Fibroblast of lung (primary cell): Measurements from ENCODE around the gene EML1.

Experiments used
- EZH2 ChIP-seq: IDR thresholded peaks from 2 replicates; pipeline ENCODE4 v1.5.1; 2012; ENCODE audit warnings: low read length, control low read depth, mild to moderate bottlenecking; ENCODE audit errors: missing control alignments
- TF ChIP-seq, protein P1 (sequence below), 2 donors: IDR thresholded peaks in 1 of 2; conservative IDR thresholded peaks in 1 of 2; 1 replicate in 1 of 2; 2 replicates in 1 of 2; pipeline ENCODE4 v1.5.1; 2011 to 2012; ENCODE audit warnings: low read length in 2 of 2, control low read depth in 1 of 2, inconsistent platforms in 1 of 2, low read depth in 1 of 2, mild to moderate bottlenecking in 1 of 2

DNA sequence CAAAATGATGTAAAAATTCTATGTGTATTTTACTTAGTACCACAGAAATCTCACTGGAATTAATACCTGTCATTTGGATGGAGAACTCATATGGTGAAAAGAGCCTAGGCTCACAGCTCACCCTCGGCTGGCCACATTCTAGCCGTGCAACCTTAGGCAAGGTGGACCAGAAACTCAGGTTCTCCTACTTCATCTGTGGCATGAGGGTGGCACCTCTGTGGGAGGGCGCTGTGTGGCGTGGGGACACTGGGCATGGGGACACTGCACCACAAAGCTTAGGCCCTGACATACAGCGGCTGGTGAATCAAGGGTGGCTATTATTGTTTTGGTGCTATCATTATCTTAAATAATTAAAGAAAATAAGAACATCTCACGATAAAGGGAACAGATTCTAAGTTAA is 47.1 kb downstream of the EML1 start:
- no peak for TF ChIP-seq EZH2
- TF ChIP-seq, protein P1, sequence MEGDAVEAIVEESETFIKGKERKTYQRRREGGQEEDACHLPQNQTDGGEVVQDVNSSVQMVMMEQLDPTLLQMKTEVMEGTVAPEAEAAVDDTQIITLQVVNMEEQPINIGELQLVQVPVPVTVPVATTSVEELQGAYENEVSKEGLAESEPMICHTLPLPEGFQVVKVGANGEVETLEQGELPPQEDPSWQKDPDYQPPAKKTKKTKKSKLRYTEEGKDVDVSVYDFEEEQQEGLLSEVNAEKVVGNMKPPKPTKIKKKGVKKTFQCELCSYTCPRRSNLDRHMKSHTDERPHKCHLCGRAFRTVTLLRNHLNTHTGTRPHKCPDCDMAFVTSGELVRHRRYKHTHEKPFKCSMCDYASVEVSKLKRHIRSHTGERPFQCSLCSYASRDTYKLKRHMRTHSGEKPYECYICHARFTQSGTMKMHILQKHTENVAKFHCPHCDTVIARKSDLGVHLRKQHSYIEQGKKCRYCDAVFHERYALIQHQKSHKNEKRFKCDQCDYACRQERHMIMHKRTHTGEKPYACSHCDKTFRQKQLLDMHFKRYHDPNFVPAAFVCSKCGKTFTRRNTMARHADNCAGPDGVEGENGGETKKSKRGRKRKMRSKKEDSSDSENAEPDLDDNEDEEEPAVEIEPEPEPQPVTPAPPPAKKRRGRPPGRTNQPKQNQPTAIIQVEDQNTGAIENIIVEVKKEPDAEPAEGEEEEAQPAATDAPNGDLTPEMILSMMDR (conservative IDR thresholded peaks at IDR 0.05 in 1 of 2, IDR thresholded peaks at IDR 0.05 in 1 of 2; ENCODE audit: low read depth in 1 of 2, low read length in 2 of 2), result no peak
